HUDEP-2 (cell line): ENCODE measurements around the gene HOXB8.

ENCODE experiments used
- DNase-seq, 76 experiments: peaks; one replicate each; lab custom pipeline; 2025; ENCODE audit not compliant: unreplicated experiment in 76 of 76; lab: John Stamatoyannopoulos, UW

The HOXB8 gene

GRCh38 chr17:48611213-48611612 lies 3.9 kb downstream of the HOXB8 start:
- peak in 1 of 76 experiments; percentile 24 for DNase-seq

- DNase-seq: peak in 53 of 76 experiments; percentile 4 to 72 (median 41)
Observed at GRCh38 chr17:48610282-48611211, 4.5 kb downstream of the HOXB8 start, which contains the start of gene HOXB7. TSS of gene HOXB7 (minus strand) at chr17:48611017. CDS start at chr17:48610918, 99 bp downstream.

GRCh38 chr17:48609759-48610281 lies 5.3 kb downstream of the HOXB8 start:
- no peak for DNase-seq

- DNase-seq: no peak
Observed at GRCh38 chr17:48609033-48609432, 6.1 kb downstream of the HOXB8 start.

GRCh38 chr17:48608494-48608834 lies 6.6 kb downstream of the HOXB8 start:
- DNase-seq: no peak

GRCh38 chr17:48606892-48607614 lies 8.0 kb downstream of the HOXB8 start:
- no peak for DNase-seq

- DNase-seq: no peak
Observed at GRCh38 chr17:48605991-48606891, 8.9 kb downstream of the HOXB8 start.

- no peak for DNase-seq
Observed at GRCh38 chr17:48605409-48605919, 9.6 kb downstream of the HOXB8 start.

GRCh38 chr17:48604770-48605329 lies 10.2 kb downstream of the HOXB8 start, which contains the start of gene HOXB6:
TSS of gene HOXB6 (minus strand) at chr17:48604986. CDS start at chr17:48598150, 6,836 bp downstream.
- DNase-seq: no peak

- no peak for DNase-seq
Observed at GRCh38 chr17:48603959-48604769, 10.9 kb downstream of the HOXB8 start.

GRCh38 chr17:48601539-48602425 lies 13.3 kb downstream of the HOXB8 start:
- no peak for DNase-seq

GRCh38 chr17:48601207-48601538 lies 13.9 kb downstream of the HOXB8 start:
- no peak for DNase-seq

GRCh38 chr17:48600244-48601098 lies 14.6 kb downstream of the HOXB8 start:
- DNase-seq: no peak

- DNase-seq: no peak
Observed at GRCh38 chr17:48599354-48599753, 15.7 kb downstream of the HOXB8 start.

GRCh38 chr17:48598736-48599135 lies 16.4 kb downstream of the HOXB8 start:
- no peak for DNase-seq

- no peak for DNase-seq
Observed at GRCh38 chr17:48597778-48598631, 17.1 kb downstream of the HOXB8 start.

- DNase-seq: no peak
Observed at GRCh38 chr17:48597528-48597777, 17.6 kb downstream of the HOXB8 start.
